GM21526 (cell line): ENCODE data around the gene TRIM17.

ENCODE experiments used
- ATAC-seq: cut with Tn5 transposase; IDR thresholded peaks from one replicate; pipeline ENCODE4 v1.9.1; 2021; ENCODE audit warnings: moderate library complexity; ENCODE audit not compliant: unreplicated experiment, low FRiP score

TRIM17 gene

GRCh38 chr1:228361314-228362140 is 55.1 kb downstream of the TRIM17 start:
- no peak for ATAC-seq

- ATAC-seq = no peak
Measured at GRCh38 chr1:228360533-228361313, 55.9 kb downstream of the TRIM17 start.

DNA sequence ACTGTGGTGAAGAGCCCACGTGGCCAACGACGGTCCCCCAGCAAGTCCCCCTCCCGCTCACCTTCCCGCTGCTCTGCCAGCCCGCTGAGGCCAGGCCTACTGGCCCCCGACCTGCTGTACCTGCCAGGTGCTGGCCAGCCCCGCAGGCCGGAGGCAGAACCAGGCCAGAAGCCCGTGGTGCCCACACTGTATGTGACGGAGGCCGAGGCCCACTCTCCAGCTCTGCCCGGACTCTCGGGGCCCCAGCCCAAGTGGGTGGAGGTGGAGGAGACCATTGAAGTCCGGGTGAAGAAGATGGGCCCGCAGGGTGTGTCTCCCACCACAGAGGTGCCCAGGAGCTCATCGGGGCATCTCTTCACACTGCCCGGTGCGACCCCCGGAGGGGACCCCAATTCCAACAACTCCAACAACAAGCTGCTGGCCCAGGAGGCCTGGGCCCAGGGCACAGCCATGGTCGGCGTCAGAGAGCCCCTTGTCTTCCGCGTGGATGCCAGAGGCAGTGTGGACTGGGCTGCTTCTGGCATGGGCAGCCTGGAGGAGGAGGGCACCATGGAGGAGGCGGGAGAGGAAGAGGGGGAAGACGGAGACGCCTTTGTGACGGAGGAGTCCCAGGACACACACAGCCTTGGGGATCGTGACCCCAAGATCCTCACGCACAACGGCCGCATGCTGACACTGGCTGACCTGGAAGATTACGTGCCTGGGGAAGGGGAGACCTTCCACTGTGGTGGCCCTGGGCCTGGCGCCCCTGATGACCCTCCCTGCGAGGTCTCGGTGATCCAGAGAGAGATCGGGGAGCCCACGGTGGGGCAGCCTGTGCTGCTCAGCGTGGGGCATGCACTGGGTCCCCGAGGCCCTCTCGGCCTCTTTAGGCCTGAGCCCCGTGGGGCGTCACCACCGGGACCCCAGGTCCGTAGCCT is 56.8 kb downstream of the TRIM17 start:
- no peak for ATAC-seq

- no peak for ATAC-seq
Measured at GRCh38 chr1:228358764-228359612, 57.7 kb downstream of the TRIM17 start.

DNA sequence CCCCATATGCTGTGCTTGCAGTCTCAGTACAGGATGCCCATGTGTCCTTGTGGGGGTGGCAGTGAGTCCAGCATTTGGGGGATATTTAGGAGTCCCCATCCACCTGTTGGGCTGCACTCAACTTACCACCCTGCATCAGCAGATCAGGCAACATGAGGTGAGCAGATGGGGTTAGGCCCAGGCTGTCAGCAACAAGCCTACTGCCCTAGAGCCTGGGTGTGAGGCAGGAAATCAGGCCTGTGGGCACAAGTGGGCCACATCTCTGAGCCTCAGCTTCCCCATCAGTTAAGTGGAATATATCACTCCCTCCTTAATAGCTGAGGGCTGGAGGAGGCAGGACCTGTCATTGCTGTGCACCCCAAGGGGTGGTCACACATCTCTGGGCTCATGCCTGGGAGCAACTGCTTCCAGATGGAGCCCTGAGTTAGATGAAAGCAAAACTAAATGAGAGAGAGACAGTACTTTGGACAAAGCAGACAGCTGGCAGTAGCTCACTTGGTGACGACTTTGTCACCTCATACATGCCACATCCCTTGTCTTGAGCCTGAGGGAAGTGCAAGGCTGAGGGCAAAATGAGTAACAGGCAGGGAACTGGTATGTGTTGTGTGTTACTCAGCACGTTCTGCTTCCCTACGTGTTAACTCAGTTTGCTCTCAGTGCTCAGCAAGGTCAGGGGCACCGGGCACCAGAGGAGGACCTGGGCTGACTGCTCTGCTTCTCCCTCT is 58.5 kb downstream of the TRIM17 start:
- no peak for ATAC-seq
